Omental fat pad (tissue), 4 donors: ENCODE data around the gene SRD5A1. TPM values are rescaled to one million over a fixed set of nuclear protein-coding genes. Genes with fewer than 3 reads are reported as not detected.
"Not testable (repeated sequence)": the region's sequence is repeated elsewhere in the genome, so short reads cannot be mapped to it uniquely, and the experiment has no call there.

Experiments used
- ATAC-seq: fragments of 150-250 bp; one replicate; pipeline ENCODE4 v1.9.1; 2016; ENCODE audit warnings: mild to moderate bottlenecking, moderate library complexity; ENCODE audit not compliant: low FRiP score
- DNase-seq: peaks from one replicate; pipeline ENCODE4 v3.0.0-alpha.2; 2019; ENCODE audit warnings: low spot score
- total RNA-seq, 4 donors: library from RNA; depleted of rRNA; stranded (reverse); fragments of >200 nt; gene quantifications; one replicate each; pipeline ENCODE4 v1.1.0, GENCODE V29; 2016
- TF ChIP-seq, protein P1 (sequence below), 3 donors: fragments of 450-650 bp; IDR thresholded peaks; one replicate each; pipeline ENCODE4 v1.5.1; 2016 to 2017; ENCODE audit warnings: antibody characterized with exemption in 3 of 3, mild to moderate bottlenecking in 3 of 3, moderate library complexity in 2 of 3

Gene SRD5A1
- total RNA-seq, 4 donors from 2014 or later: 2.3 to 6.7 (median 6.0) TPM

DNA sequence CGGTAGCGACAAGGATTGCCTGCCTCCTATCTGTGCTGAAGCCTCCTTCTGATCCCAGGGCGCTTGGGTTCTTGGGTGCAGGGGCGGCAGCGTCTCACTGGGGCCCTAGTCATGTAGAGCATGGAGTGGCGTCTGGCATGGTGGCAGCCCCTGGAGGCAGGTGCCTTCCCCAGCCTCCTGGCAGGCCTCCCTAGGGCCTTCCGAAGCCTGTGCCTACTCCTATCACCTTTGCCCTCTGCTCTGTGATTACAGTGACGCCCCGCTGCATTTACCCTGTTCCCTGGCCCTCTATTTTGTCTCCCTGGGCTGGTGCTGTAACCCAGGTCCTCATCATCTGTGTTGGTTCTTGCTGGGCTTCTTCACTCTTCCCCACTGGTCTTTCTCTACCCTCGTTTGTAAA lies 3.8 kb downstream of the SRD5A1 start:
- TF ChIP-seq, protein P1, sequence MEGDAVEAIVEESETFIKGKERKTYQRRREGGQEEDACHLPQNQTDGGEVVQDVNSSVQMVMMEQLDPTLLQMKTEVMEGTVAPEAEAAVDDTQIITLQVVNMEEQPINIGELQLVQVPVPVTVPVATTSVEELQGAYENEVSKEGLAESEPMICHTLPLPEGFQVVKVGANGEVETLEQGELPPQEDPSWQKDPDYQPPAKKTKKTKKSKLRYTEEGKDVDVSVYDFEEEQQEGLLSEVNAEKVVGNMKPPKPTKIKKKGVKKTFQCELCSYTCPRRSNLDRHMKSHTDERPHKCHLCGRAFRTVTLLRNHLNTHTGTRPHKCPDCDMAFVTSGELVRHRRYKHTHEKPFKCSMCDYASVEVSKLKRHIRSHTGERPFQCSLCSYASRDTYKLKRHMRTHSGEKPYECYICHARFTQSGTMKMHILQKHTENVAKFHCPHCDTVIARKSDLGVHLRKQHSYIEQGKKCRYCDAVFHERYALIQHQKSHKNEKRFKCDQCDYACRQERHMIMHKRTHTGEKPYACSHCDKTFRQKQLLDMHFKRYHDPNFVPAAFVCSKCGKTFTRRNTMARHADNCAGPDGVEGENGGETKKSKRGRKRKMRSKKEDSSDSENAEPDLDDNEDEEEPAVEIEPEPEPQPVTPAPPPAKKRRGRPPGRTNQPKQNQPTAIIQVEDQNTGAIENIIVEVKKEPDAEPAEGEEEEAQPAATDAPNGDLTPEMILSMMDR (IDR thresholded peaks at IDR 0.05): no peak
- DNase-seq (no peak), ATAC-seq (no peak)

DNA sequence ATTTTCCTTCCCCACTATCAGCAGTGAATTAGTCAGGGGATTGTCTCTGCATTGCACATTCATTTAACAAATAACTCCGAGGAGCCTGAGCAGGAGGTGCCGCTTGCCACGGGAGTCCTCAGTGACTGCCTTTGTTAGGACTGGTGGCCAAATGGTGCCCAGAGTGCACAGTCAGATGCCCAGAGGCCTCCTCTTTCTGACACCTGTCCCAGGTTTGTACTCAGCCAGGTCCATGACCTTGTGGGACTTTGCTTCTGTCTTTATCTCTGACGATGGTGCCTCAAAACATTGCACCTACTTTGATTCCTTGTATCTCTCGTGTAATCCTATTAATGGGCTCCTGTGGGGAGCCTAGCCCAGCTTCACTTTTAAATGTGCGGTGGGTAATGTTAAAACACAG lies 4.3 kb downstream of the SRD5A1 start:
- ATAC-seq (no peak), DNase-seq (no peak)
- TF ChIP-seq, protein P1 (IDR thresholded peaks at IDR 0.05): no peak

DNA sequence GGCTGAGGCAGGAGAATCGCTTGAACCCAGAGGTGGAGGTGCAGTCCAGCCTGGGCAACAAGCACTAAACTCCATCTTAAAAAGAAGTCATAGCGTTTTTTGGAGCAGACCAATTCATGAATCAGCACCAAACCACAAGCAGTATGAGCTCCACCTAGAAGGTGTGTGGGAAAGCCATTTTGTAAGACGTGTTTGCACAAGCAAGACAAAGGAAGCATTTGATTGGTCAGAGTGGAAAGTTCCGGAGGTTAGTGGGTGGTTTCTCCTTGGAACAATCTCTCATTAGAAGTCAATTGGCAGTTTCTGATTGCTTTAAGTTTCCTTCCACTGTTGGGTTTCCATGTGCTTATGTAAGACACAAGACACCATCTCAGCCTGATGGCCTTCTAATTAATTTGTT lies 5.0 kb downstream of the SRD5A1 start:
- TF ChIP-seq, protein P1 (IDR thresholded peaks at IDR 0.05): no peak
- ATAC-seq: no peak
- DNase-seq: no peak

DNA sequence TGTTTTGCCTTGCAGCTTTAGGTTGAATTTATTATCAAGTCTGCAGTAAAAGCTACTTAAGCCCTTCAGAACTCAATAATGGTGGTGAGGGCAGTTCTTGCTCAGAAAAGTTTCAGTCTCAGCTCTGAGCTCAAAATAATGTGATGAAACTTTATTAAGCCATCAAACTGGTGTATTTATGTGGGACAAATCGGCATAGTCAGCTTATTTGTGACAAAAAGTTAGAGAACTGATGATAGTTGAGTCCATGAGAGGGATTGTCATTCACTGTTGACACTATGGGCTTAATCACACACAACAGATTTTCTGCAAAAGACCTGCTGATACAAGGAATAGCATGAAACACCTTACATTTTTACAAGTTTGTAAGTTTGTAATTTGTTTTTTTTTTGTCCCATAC lies 9.4 kb downstream of the SRD5A1 start:
- DNase-seq (no peak), ATAC-seq (no peak)
- TF ChIP-seq, protein P1 (IDR thresholded peaks at IDR 0.05): no peak

DNA sequence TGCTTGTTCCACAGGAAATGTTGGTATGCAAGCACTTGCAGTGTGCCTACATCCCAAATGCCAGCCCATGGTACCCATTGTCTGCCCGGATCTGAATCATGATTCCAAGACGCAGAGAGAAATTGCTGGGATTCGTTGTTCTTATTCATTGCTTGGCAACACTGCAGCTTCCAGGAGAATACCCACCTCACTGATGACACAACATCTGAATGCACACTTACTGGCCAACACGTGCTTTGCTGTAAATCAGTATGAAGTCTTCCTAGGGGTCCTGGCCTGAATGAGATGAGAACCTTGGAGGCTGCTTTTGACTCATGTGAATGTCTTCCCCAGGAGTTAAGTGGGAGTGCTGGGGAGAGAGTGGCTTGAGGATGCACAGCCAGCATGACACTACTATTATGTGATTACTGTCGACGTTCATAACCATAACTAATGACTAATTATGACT lies 11.6 kb downstream of the SRD5A1 start:
- DNase-seq: no peak
- TF ChIP-seq, protein P1 (IDR thresholded peaks at IDR 0.05): no peak

DNA sequence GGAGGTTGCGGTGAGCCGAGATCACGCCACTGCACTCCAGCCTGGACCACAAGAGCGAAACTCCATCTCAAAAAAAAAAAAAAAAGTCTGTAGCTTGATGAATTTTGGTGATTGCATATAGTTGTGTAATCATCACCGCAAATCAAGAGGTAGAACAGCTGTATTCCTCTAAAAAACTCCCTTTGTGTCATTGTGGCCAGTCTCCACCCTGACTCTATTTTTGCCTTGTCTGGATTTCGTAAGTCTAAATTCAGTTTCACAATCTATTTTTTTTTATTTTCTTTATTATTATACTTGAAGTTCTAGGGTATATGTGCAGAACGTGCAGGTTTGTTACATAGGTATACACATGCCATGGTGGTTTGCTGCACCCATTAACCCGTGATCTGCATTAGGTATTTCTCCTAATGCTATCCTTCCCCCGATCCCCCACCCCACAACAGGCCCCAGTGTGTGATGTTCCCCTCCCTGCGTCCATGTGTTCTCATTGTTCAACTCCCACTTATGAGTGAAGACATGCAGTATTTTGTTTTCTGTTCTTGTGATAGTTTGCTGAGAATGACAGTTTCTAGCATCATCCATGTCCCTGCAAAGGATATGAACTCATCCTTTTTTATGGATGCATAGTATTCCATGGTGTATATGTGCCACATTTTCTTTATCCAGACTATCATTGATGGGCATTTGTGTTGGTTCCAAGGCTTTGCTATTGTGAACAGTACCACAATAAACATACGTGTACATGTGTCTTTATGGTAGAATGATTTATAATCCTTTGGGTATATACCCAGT lies 12.5 kb downstream of the SRD5A1 start:
- not testable (repeated sequence) for ATAC-seq, DNase-seq

More for the DNA sequence above, 11.6 kb downstream of the SRD5A1 start:
- ATAC-seq: no peak

DNA sequence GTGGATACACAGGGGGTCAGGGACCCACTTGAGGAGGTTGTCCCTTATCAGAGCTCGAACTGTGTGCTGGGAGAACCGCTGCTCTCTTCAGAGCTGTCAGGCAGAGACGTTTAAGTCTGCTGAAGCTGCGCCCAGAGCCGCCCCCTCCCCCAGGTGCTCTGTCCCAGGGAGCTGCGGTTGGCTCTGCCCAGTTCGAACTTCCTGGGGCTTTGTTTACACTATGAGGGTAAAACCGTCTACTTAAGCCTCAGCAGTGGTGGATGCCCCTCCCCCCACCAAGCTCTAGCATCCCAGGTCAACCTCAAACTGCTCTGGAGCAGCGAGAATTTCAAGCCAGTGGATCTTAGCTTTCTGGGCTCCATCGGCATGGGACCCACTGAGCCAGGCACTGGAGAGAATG lies 15.9 kb downstream of the SRD5A1 start:
- DNase-seq (no peak), ATAC-seq (no peak)
- TF ChIP-seq, protein P1 (IDR thresholded peaks at IDR 0.05): no peak
